BE2C (cell line): ENCODE results near the gene COL21A1.

Source experiments
- DNase-seq: peaks from one replicate; pipeline ENCODE4 v3.0.0-alpha.2; 2020
- H3K27me3 ChIP-seq: fragments of 250-450 bp; sonication (Bioruptor Pico); 2 replicates; pipeline ENCODE4 v1.5.1; 2020; ENCODE audit warnings: mild to moderate bottlenecking
- H3K36me3 ChIP-seq: fragments of 250-450 bp; sonication (Bioruptor Pico); 2 replicates; pipeline ENCODE4 v1.5.1; 2020; ENCODE audit warnings: mild to moderate bottlenecking
- H3K4me1 ChIP-seq: fragments of 250-450 bp; sonication (Bioruptor Pico); 2 replicates; pipeline ENCODE4 v1.5.1; 2020
- H3K4me3 ChIP-seq: 2 replicates; pipeline ENCODE4 v1.5.1; 2011; ENCODE audit warnings: low read depth, low read length
- H3K9me3 ChIP-seq: fragments of 250-450 bp; sonication (Bioruptor Pico); 2 replicates; pipeline ENCODE4 v1.5.1; 2020
- TF ChIP-seq, protein P1 (sequence below): IDR thresholded peaks from 2 replicates; pipeline ENCODE4 v1.5.1; 2012; ENCODE audit warnings: mild to moderate bottlenecking, low read depth, low read length

COL21A1 gene

GRCh38 chr6:56073315-56073714, 174.1 kb downstream of the COL21A1 start:
- H3K36me3 ChIP-seq: no peaks in the 10 kb centered on the region
- no peaks in the 10 kb centered on the region; the same call in 1 of the 2 replicates for H3K4me1 ChIP-seq
- H3K27me3 ChIP-seq: no peaks in the 10 kb centered on the region
- H3K9me3 ChIP-seq: no peaks in the 10 kb centered on the region
- DNase-seq: no peak
- TF ChIP-seq, protein P1, sequence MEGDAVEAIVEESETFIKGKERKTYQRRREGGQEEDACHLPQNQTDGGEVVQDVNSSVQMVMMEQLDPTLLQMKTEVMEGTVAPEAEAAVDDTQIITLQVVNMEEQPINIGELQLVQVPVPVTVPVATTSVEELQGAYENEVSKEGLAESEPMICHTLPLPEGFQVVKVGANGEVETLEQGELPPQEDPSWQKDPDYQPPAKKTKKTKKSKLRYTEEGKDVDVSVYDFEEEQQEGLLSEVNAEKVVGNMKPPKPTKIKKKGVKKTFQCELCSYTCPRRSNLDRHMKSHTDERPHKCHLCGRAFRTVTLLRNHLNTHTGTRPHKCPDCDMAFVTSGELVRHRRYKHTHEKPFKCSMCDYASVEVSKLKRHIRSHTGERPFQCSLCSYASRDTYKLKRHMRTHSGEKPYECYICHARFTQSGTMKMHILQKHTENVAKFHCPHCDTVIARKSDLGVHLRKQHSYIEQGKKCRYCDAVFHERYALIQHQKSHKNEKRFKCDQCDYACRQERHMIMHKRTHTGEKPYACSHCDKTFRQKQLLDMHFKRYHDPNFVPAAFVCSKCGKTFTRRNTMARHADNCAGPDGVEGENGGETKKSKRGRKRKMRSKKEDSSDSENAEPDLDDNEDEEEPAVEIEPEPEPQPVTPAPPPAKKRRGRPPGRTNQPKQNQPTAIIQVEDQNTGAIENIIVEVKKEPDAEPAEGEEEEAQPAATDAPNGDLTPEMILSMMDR: no peak
- no peak overlapping the region for H3K4me3 ChIP-seq

GRCh38 chr6:56072856-56073255, 174.5 kb downstream of the COL21A1 start:
- TF ChIP-seq, protein P1: no peak
- Histone ChIP-seq H3K4me1 (no peaks in the 10 kb centered on the region; the same call in 1 of the 2 replicates), H3K4me3 (no peak overlapping the region), H3K36me3 (no peaks in the 10 kb centered on the region), H3K27me3 (no peaks in the 10 kb centered on the region), H3K9me3 (no peaks in the 10 kb centered on the region)
- no peak for DNase-seq

DNA sequence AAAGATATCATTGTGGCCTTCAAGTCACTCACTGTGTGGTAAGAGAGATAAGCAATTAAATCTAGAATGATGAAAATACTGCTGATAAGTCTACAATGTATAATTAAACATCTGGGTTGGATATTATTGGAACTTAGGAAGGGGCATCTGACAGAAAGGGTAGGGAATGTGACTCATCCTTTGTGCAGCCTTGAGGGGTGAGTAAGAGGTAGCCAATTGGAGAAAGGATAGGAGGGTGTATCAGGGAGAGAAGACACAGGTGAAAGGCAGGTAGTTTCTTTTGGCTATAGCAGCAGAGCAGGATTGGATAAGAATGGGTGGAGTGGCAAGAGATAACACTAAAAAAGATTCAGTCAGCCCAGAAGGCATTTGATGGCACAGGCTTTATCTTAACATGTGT, 182.0 kb downstream of the COL21A1 start:
- H3K4me1 ChIP-seq: no peaks in the 10 kb centered on the region
- no peaks in the 10 kb centered on the region for H3K36me3 ChIP-seq
- H3K27me3 ChIP-seq: no peaks in the 10 kb centered on the region
- TF ChIP-seq, protein P1: no peak
- no peak overlapping the region for H3K4me3 ChIP-seq
- no peaks in the 10 kb centered on the region for H3K9me3 ChIP-seq
- DNase-seq: no peak

DNA sequence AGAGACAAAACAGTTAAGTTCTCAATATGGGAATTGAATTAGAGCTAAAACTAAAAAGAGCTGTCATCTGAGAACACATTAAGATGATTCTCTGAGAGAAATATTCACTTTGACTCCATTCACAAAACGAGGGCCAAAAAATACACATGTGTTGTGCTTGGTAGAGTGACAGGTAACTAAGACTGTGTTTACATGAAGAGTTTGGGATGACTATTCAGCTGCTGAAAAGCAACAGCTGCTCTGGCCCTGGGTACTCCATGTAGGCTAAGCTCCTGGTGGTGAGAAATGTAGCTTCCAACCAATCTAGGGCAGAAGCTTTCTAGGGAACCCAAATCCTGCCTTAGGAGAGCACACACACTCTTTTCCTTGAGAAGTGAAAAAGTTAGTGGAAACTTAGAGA, 184.5 kb downstream of the COL21A1 start:
- DNase-seq: no peak
- Histone ChIP-seq H3K4me1 (no peaks in the 10 kb centered on the region), H3K4me3 (no peak overlapping the region), H3K9me3 (no peaks in the 10 kb centered on the region), H3K27me3 (no peaks in the 10 kb centered on the region), H3K36me3 (no peaks in the 10 kb centered on the region)
- TF ChIP-seq, protein P1: no peak

- no peak overlapping the region for H3K4me3 ChIP-seq
- H3K4me1 ChIP-seq: no peaks in the 10 kb centered on the region
- no peaks in the 10 kb centered on the region for H3K36me3 ChIP-seq
- no peaks in the 10 kb centered on the region for H3K9me3 ChIP-seq
- H3K27me3 ChIP-seq: no peaks in the 10 kb centered on the region
- no peak for DNase-seq
- TF ChIP-seq, protein P1: no peak
These were observed 188.7 kb downstream of the COL21A1 start for GRCh38 chr6:56058636-56059035.

- H3K36me3 ChIP-seq: no peaks in the 10 kb centered on the region
- TF ChIP-seq, protein P1: no peak
- H3K4me1 ChIP-seq: no peaks in the 10 kb centered on the region
- no peak overlapping the region for H3K4me3 ChIP-seq
- H3K27me3 ChIP-seq: no peaks in the 10 kb centered on the region
- DNase-seq: no peak
- H3K9me3 ChIP-seq: no peaks in the 10 kb centered on the region
These were observed 192.2 kb downstream of the COL21A1 start for GRCh38 chr6:56055081-56055704.
